ENCODE measurements around the gene PRKAG2.

- no peak for TF ChIP-seq EZH2phosphoT487 (IDR thresholded peaks at IDR 0.05; ENCODE audit: insufficient read depth, low read depth)
- TF ChIP-seq EZH2 (IDR thresholded peaks at IDR 0.05; ENCODE audit: insufficient read depth, poor library complexity, severe bottlenecking), result no peak
Measured at GRCh38 chr7:151794508-151795167, 82.3 kb downstream of the PRKAG2 start.
